Central memory CD4-positive, alpha-beta T cell (primary cell): ENCODE results near the gene CSHL1.
"Not testable (repeated sequence)": the region's sequence is repeated elsewhere in the genome, so short reads cannot be mapped to it uniquely, and the experiment has no call there.

Experiments
- DNase-seq: peaks from one replicate; pipeline ENCODE4 v3.0.0; 2022

CSHL1 gene

GRCh38 chr17:63881935-63882601 is 29.0 kb downstream of the CSHL1 start, which contains the start of gene GH2:
TSS of gene GH2 (minus strand) at chr17:63881944. CDS start at chr17:63881801, 143 bp downstream.
- DNase-seq = peak; percentile 30

- DNase-seq = not testable (repeated sequence)
Measured at GRCh38 chr17:63881337-63881736, 29.7 kb downstream of the CSHL1 start.

DNA sequence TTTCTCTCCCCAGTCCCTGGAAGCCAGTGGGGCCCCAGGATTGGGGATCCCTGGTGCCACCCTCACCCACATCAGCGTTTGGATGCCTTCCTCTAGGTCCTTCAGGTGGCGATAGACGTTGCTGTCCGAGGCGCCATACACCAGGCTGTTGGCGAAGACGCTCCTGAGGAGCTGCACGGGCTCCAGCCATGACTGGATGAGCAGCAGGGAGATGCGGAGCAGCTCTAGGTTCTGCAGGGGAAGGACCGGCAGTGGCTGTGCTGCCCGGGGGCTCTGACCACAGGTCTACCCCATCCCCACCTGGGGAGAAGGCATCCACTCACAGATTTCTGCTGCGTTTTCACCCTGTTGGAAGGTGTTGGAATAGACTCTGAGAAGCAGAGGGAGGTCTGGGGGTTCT is 30.4 kb downstream of the CSHL1 start:
- no peak for DNase-seq

DNA sequence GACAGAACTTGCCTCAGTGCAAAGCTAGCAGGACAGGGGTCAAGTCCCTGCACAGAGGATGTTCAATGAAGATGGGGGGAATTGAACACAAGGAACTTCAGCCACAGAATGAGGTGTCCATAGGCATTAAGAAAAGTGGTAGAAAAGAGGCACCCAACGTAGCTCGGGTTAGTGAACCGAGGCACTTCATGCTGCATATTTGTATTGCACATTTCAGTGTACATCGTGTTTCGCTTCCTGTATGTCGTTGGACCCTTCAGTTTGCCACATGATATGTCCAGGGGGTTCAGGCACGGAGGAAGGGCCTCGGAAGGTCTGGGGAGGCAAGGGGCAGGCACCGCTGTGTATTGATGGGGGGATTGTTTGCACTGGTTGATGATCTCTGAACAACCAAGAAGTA is 32.6 kb downstream of the CSHL1 start:
- not testable (repeated sequence) for DNase-seq

DNA sequence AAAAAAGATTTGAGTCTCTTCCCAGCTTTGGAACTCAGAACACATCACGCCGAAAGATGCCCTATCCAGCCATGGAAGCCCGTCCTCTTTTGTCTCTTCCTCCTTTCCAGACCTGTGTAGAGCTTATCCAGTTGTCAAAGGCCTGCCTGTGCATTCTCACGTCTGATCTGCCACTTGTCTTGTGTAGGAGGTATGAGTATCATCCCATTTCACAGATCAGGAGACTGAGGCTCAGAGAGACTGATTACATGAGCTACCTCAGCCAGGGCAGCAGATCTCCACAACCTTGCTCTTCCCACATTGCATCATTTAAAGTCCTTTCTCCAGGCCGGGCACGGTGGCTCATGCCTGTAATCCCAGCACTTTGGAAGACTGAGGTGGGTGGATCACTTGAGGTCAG is 36.4 kb downstream of the CSHL1 start:
- DNase-seq = not testable (repeated sequence)

DNA sequence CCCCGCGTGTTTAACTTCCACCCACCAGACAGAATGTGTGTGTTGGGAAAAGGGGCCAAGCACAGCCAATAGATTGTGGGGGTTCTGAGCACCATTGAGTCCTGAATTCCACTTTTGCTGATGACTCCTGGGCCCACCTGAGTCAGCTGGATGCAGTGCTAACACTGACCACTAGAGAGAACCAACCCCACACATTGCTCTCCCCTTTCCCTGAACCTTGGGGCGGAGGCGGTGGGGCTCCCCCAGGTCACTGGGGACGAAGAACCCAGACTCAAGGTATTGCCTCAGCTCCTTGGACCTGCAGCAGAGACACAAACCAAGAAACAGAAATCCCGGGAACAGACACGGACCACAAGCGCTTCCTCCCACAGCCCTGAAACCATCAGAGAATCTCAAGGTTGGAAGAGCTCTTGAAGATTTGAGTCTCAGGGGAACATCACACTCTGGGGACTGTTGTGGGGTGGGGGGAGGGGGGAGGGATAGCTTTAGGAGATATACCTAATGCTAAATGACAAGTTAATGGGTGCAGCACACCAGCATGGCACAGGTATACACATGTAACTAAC is 36.9 kb downstream of the CSHL1 start:
- not testable (repeated sequence) for DNase-seq

DNA sequence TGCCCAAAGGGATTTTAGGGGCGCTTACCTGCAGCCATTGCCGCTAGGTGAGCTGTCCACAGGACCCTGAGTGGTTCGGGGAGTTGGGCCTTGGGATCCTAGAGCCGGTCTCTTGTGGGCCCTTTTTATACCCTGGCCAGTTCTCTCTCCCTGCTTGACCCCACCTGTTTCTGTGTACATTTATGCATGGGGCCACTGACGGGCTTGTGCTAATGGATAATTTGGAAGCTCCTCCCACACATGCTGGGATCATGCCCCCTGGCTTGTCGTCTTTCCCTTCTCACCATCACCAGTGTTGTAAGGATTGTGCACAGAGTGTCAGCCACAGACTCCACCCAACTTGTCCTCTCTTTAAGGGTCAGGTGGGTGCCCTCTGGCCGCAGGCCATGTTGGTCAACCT is 37.5 kb downstream of the CSHL1 start, which contains the start of gene CSH2:
Gene CSH2, minus strand, starts transcription at position 101 of the 400 bp plus-strand sequence. Its CDS starts 63 bp downstream, at position 38.
- DNase-seq = not testable (repeated sequence)

DNA sequence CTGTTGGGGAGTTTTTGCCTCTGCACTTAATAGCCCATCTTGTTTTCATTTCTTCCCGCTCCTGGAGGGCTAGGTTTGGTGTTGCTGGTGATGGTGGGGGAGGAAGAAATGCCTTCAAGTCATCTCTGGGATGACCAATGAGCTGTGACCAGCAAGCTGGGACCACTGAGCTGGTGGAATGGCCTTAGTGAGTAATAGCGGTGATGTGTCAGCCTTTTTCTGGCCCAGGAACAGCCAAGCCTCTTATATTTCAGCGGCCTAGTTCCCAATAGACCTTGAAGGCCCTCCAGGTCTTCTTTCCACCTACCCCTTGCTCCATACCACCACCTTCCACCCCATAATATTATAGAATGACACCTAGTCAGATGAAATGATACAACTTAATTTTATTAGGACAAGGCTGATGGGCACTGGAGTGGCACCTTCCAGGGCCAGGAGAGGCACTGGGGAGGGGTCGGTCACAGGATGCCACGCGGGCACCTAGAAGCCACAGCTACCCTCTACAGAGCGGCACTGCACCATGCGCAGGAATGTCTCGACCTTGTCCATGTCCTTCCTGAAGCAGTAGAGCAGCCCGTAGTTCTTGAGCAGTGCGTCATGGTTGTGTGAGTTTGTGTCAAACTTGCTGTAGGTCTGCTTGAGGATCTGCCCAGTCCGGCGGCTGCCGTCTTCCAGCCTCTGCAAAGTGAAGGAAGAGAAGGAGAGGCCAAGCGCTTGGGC is 39.3 kb downstream of the CSHL1 start:
- not testable (repeated sequence) for DNase-seq

- DNase-seq = not testable (repeated sequence)
Measured at GRCh38 chr17:63870292-63870665, 40.8 kb downstream of the CSHL1 start.

DNA sequence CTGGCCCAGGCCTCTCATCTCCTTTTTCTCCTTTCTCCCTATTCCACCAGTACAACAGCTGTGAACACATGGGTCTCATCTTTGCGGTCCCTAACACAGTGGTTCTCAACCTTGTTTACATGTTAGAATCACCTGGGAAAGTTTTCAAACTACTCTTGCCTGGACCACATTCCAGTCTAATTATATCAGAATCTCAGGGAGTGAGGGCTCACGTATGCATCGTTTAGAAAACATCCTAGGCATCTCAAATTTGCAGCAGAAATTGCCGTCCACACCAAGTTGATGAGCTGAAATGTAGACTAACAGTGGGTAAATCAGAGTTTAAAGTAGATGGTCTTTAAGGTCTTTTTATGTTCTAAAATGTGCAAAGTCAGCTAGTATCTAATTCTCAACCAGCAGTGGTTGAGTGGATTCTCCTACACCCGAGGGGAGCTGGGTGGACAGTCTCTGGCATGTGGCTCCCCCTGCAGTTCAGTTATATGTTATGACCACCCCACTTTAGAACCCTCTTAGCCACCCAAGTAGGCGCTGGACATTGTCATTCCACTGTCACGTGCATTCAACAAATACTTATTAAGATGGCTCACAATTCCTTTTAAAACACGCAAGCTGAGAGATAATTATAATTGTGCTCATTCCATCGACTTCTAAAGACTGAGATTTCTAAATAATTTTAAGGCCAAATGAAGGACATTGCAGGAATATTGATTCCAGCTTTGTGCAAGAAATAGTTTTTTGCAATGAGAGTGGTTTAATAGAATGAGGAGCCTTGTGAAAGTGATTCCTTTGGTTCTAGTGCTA is 41.4 kb downstream of the CSHL1 start:
- DNase-seq = not testable (repeated sequence)

GRCh38 chr17:63866625-63867024 is 44.4 kb downstream of the CSHL1 start:
- not testable (repeated sequence) for DNase-seq
